Measurements from ENCODE around the gene PRKCH. TPM values are rescaled to one million over a fixed set of nuclear protein-coding genes. Genes with fewer than 3 reads are reported as not detected.

Gene PRKCH
- total RNA-seq, 1 experiment from 2014 or later, result 10.3 TPM

GRCh38 chr14:61599942-61600341, 278.6 kb downstream of the PRKCH start:
- no peaks in the 10 kb centered on the region for H3K27me3 Mint-ChIP-seq (ENCODE audit: low read depth)
- no peaks in the 10 kb centered on the region for H3K9me3 Mint-ChIP-seq
- H3K4me3 Mint-ChIP-seq, result no peak overlapping the region
- DNase-seq (ENCODE audit: low spot score) (no peak), ATAC-seq (no peak)
- ChIA-PET CTCF (no interaction called here), POLR2A (interaction anchor here (0.6 kb wide), 1 partner anchor 224 kb away, joined by 5 read pairs; no protein-coding TSS in a partner anchor)
- no peaks in the 10 kb centered on the region for H3K36me3 Mint-ChIP-seq
- no peak overlapping the region for H3K27ac Mint-ChIP-seq
- peaks cover 45% of the 10 kb centered on the region for H3K4me1 Mint-ChIP-seq
- TF ChIP-seq HMGA2 (CRISPR knock-in tag; IDR thresholded peaks at IDR 0.05), result no peak
- TF ChIP-seq CREB1 (CRISPR knock-in tag; IDR thresholded peaks at IDR 0.05), result no peak
- no peak for TF ChIP-seq ZNF138 (CRISPR knock-in tag; conservative IDR thresholded peaks at IDR 0.05)
- TF ChIP-seq ERG (CRISPR knock-in tag; IDR thresholded peaks at IDR 0.05), result no peak
- no peak for TF ChIP-seq ZNF219 (CRISPR knock-in tag; IDR thresholded peaks at IDR 0.05; ENCODE audit: borderline replicate concordance)
- TF ChIP-seq ZNF232 (CRISPR knock-in tag; IDR thresholded peaks at IDR 0.05), result no peak
- no peak for TF ChIP-seq CDX4 (CRISPR knock-in tag; IDR thresholded peaks at IDR 0.05; ENCODE audit: borderline replicate concordance)
- no peak for TF ChIP-seq ATF6 (CRISPR knock-in tag; IDR thresholded peaks at IDR 0.05)
- no peak for TF ChIP-seq IRF2 (CRISPR knock-in tag; IDR thresholded peaks at IDR 0.05; ENCODE audit: borderline replicate concordance, low read depth)
- TF ChIP-seq NFYB (CRISPR knock-in tag; conservative IDR thresholded peaks at IDR 0.05; ENCODE audit: low read depth), result no peak
- TF ChIP-seq NFATC4 (CRISPR knock-in tag; IDR thresholded peaks at IDR 0.05), result no peak

Other genes with a start within 250 kb of the PRKCH start
- gene TMEM30B, start 40.2 kb upstream of the PRKCH start, total RNA-seq (2021), result 17.2 to 18.0 TPM (median 17.8 TPM) in 3 replicates

Measured in WTC11 (cell line).